ENCODE measurements around the gene FBLN1. TPM values are rescaled to one million over a fixed set of nuclear protein-coding genes. Genes with fewer than 3 reads are reported as not detected.

Gene FBLN1
- total and polyA plus RNA-seq, 2 of the 13 experiments (the other 11 are each of a cell fraction or from before 2014, with no cell fraction given): 37.3 to 103 TPM

- TF ChIP-seq RNF219 (CRISPR knock-in tag; IDR thresholded peaks at IDR 0.05) (no peak), HOMEZ (CRISPR knock-in tag; IDR thresholded peaks at IDR 0.05; ENCODE audit: low read depth) (0 out of 2 replicates have a peak, but pooled peaks have one; percentile 40), TERF1 (CRISPR knock-in tag; IDR thresholded peaks at IDR 0.05) (no peak), ZNF567 (CRISPR knock-in tag; IDR thresholded peaks at IDR 0.05; ENCODE audit: borderline replicate concordance) (no peak), ZNF883 (CRISPR knock-in tag; IDR thresholded peaks at IDR 0.05; ENCODE audit: not compliant biosample characterization) (no peak), SP5 (CRISPR knock-in tag; IDR thresholded peaks at IDR 0.05; ENCODE audit: borderline replicate concordance, low read depth) (peak; percentile 38; the same call in 1 of the 2 replicates), TEAD3 (CRISPR knock-in tag; optimal IDR thresholded peaks at IDR 0.05; ENCODE audit: borderline replicate concordance) (peak; percentile 77), ZFX (CRISPR knock-in tag; IDR thresholded peaks at IDR 0.05; ENCODE audit: low read depth) (peak; percentile 66), SP140L (CRISPR knock-in tag; IDR thresholded peaks at IDR 0.05; ENCODE audit: borderline replicate concordance) (no peak), SPEN (CRISPR knock-in tag; IDR thresholded peaks at IDR 0.05; ENCODE audit: low read depth) (no peak), CENPT (CRISPR knock-in tag; IDR thresholded peaks at IDR 0.05; ENCODE audit: low read depth) (no peak), DMTF1 (CRISPR knock-in tag; IDR thresholded peaks at IDR 0.05) (no peak), KDM5A (IDR thresholded peaks at IDR 0.05; ENCODE audit: borderline replicate concordance, low read length) (no peak), HOXA3 (CRISPR knock-in tag; IDR thresholded peaks at IDR 0.05) (peak; percentile 64; the same call in 1 of the 2 replicates), MYPOP (CRISPR knock-in tag; IDR thresholded peaks at IDR 0.05) (no peak), ZNF644 (CRISPR knock-in tag; IDR thresholded peaks at IDR 0.05; ENCODE audit: low read depth) (0 out of 2 replicates have a peak, but pooled peaks have one; percentile 49), ATF2 (CRISPR knock-in tag; IDR thresholded peaks at IDR 0.05) (peak; percentile 60; the same call in 1 of the 2 replicates), MXI1 (IDR thresholded peaks at IDR 0.05; ENCODE audit: borderline replicate concordance, low read depth, low read length) (no peak), ZNF451 (CRISPR knock-in tag; IDR thresholded peaks at IDR 0.05) (no peak), ZNF12 (CRISPR knock-in tag; IDR thresholded peaks at IDR 0.05) (0 out of 2 replicates have a peak, but pooled peaks have one; percentile 16)
Observed at GRCh38 chr22:45483918-45484499, 18.7 kb upstream of the FBLN1 start (continued).

Measured in HepG2 (cell line).